Sciatic nerve (tissue), 2 donors: Measurements from ENCODE around the gene LYPD3. TPM values are rescaled to one million over a fixed set of nuclear protein-coding genes. Genes with fewer than 3 reads are reported as not detected.

Experiments
- ATAC-seq: fragments of 200-7000 bp; cut with Tn5 transposase; one replicate; pipeline ENCODE4 v1.9.1; 2020; ENCODE audit warnings: mild to moderate bottlenecking, moderate library complexity
- DNase-seq: peaks from one replicate; pipeline ENCODE4 v3.0.0-alpha.2; 2020; ENCODE audit warnings: low spot score
- intact Hi-C: fragments of 100-400 bp; cut with DNase I; formaldehyde crosslinking; loops from one replicate; pipeline ENCODE4 v1.14.2; 2022
- total RNA-seq: library from RNA; stranded (reverse); fragmentation: NEBNext Ultra II Directional; extraction: Animal tissue kit (Norgen Biotek cat#: 25700); gene quantifications from one replicate; pipeline ENCODE4 v1.2.1, GENCODE V29; 2021
- donor health status: DM: no; HTN: no; CAD: no.
- donor health status: DM: no; HTN: no; CAD: no.

LYPD3 gene
- total RNA-seq, 1 donor from 2014 or later, result 1.6 TPM

DNA sequence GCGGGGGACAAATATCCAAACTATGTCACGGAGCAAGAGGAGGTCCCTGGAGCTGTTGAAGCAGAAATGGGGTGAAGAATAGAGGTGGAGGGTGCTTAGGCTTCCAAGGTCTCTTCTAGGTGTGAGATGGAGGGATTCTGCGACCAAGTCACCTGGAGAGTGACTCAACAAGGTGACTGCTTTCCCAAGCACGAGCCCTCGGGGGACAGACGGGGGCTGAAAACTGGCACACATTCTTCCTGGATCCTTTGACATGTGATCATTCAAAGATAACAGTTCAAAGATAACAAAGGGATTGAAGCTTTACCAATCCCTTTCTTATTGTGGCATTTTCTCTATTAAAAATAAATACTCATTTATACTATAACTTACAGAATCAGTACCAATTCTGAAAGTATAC is 53.0 kb downstream of the LYPD3 start:
- DNase-seq (no peak), ATAC-seq (no peak)
- intact Hi-C loops, result no loop called here

Other genes with a start within 250 kb of the LYPD3 start
- not detected for gene PSG9, start 196.1 kb downstream of the LYPD3 start, total RNA-seq
- gene CD177, start 111.9 kb downstream of the LYPD3 start, total RNA-seq, result 19.3 TPM
- not detected for gene TEX101, start 50.7 kb downstream of the LYPD3 start, total RNA-seq
- gene PHLDB3, start 39.1 kb upstream of the LYPD3 start, total RNA-seq, result 12.7 TPM
- 33.3 TPM for gene ETHE1, start 61.6 kb upstream of the LYPD3 start, total RNA-seq
- 5.3 TPM for gene ZNF575, start 67.6 kb upstream of the LYPD3 start, total RNA-seq
- gene XRCC1, start 109.9 kb upstream of the LYPD3 start, total RNA-seq, result 24.8 TPM
- 8.0 TPM for gene PINLYP, start 110.2 kb upstream of the LYPD3 start, total RNA-seq
- 22.2 TPM for gene IRGQ, start 130.5 kb upstream of the LYPD3 start, total RNA-seq
- gene ZNF576, start 131.0 kb upstream of the LYPD3 start, total RNA-seq, result 14.3 TPM
- gene SRRM5, start 146.5 kb upstream of the LYPD3 start, total RNA-seq, result 0.58 TPM
- gene ZNF428, start 154.0 kb upstream of the LYPD3 start, total RNA-seq, result 39.1 TPM
- 175 TPM for gene CADM4, start 174.2 kb upstream of the LYPD3 start, total RNA-seq
- gene PLAUR, start 204.6 kb upstream of the LYPD3 start, total RNA-seq, result 36.9 TPM